GM12801 (cell line): ENCODE results near the gene LBH.

ENCODE experiments used
- CTCF ChIP-seq: IDR thresholded peaks from one replicate; pipeline ENCODE4 v1.5.1; 2011; ENCODE audit warnings: control low read depth; ENCODE audit not compliant: insufficient read length; ENCODE audit errors: extremely low read depth

The LBH gene

GRCh38 chr2:30296496-30296895 is 65.2 kb downstream of the LBH start:
- no peak for TF ChIP-seq CTCF

GRCh38 chr2:30298302-30298701 is 67.0 kb downstream of the LBH start:
- TF ChIP-seq CTCF: no peak

GRCh38 chr2:30300122-30300455 is 68.8 kb downstream of the LBH start:
- TF ChIP-seq CTCF: no peak

GRCh38 chr2:30300456-30301221 is 69.3 kb downstream of the LBH start:
- no peak for TF ChIP-seq CTCF

GRCh38 chr2:30301551-30301950 is 70.2 kb downstream of the LBH start:
- no peak for TF ChIP-seq CTCF

GRCh38 chr2:30302566-30302965 is 71.2 kb downstream of the LBH start:
- no peak for TF ChIP-seq CTCF

GRCh38 chr2:30303095-30303494 is 71.8 kb downstream of the LBH start:
- TF ChIP-seq CTCF: no peak
